CD4-positive, alpha-beta T cell (primary cell): Measurements from ENCODE around the gene TSPAN2. TPM values are rescaled to one million over a fixed set of nuclear protein-coding genes. Genes with fewer than 3 reads are reported as not detected.

ENCODE experiments used
- ATAC-seq: fragments of 200-7000 bp; cut with Tn5 transposase; one replicate; pipeline ENCODE4 v1.10.0; 2022; ENCODE audit warnings: mild to moderate bottlenecking; ENCODE audit not compliant: poor library complexity
- CTCF ChIA-PET: fragments of 350-600 bp; sonication (Branson Sonifier 250); formaldehyde crosslinking; loops from one replicate; lab custom pipeline; 2021; ENCODE audit warnings: antibody characterized with exemption, inconsistent platforms; lab: Charles Lee
- POLR2A ChIA-PET: fragments of 350-600 bp; sonication (Branson Sonifier 250); formaldehyde crosslinking; loops from one replicate; lab custom pipeline; 2021; ENCODE audit warnings: antibody characterized with exemption, inconsistent platforms; lab: Charles Lee
- DNase-seq, 14 experiments: peaks; one replicate each; pipeline ENCODE4 v3.0.0-alpha.2; 2013 to 2020; ENCODE audit warnings: mixed read lengths in 2 of 14
- H3K27ac ChIP-seq, 2 donors: one replicate each; pipeline versions ENCODE4 v1.5.1 to v1.7.0; 2013; ENCODE audit warnings: low read length in 2 of 2, low read depth in 1 of 2, mild to moderate bottlenecking in 1 of 2
- H3K27me3 ChIP-seq, 2 experiments: 1 replicate in 1 of 2; 2 replicates in 1 of 2; pipeline versions ENCODE4 v1.6.1 to v1.7.0; 2013; ENCODE audit warnings: low read length in 2 of 2, control low read depth in 1 of 2, mild to moderate bottlenecking in 1 of 2, moderate library complexity in 1 of 2; ENCODE audit not compliant: insufficient read depth in 2 of 2, control insufficient read depth in 1 of 2
- H3K36me3 ChIP-seq: one replicate; pipeline ENCODE4 v1.6.1; 2013; ENCODE audit warnings: low read length, control low read depth; ENCODE audit not compliant: insufficient read depth
- H3K4me1 ChIP-seq: one replicate; pipeline ENCODE4 v1.6.1; 2013; ENCODE audit warnings: low read length, control low read depth; ENCODE audit not compliant: insufficient read depth
- H3K4me3 ChIP-seq: one replicate; pipeline ENCODE4 v1.5.1; 2013; ENCODE audit warnings: mild to moderate bottlenecking, low read length, moderate library complexity
- H3K9me3 ChIP-seq, 2 experiments: 1 replicate in 1 of 2; 2 replicates in 1 of 2; pipeline versions ENCODE4 v1.6.1 to v1.7.0; 2013; ENCODE audit warnings: low read length in 2 of 2, mild to moderate bottlenecking in 2 of 2, control low read depth in 1 of 2, moderate library complexity in 1 of 2; ENCODE audit not compliant: control insufficient read depth in 1 of 2, insufficient read depth in 1 of 2
- H3K27ac Mint-ChIP-seq: one replicate; pipeline ENCODE4 v1.8.0; 2020; ENCODE audit warnings: mixed read lengths
- H3K27me3 Mint-ChIP-seq: one replicate; pipeline ENCODE4 v1.8.0; 2021; ENCODE audit warnings: mixed read lengths
- H3K36me3 Mint-ChIP-seq: one replicate; pipeline ENCODE4 v1.8.0; 2021; ENCODE audit warnings: low read depth, mixed read lengths
- H3K4me1 Mint-ChIP-seq: one replicate; pipeline ENCODE4 v1.8.0; 2021; ENCODE audit warnings: low read depth, mixed read lengths
- H3K4me3 Mint-ChIP-seq: one replicate; pipeline ENCODE4 v1.8.0; 2020; ENCODE audit warnings: mild to moderate bottlenecking, mixed read lengths
- H3K9me3 Mint-ChIP-seq: one replicate; pipeline ENCODE4 v1.8.0; 2020; ENCODE audit warnings: mixed read lengths
- CTCF ChIP-seq: fragments of 200-600 bp; IDR thresholded peaks from one replicate; pipeline ENCODE4 v1.8.0; 2022; ENCODE audit warnings: antibody characterized with exemption, mild to moderate bottlenecking
- intact Hi-C, 2 experiments: fragments of 100-400 bp; cut with DNase I in 1 of 2; cut with micrococcal nuclease in 1 of 2; formaldehyde crosslinking; loops; one replicate each; pipeline versions ENCODE4 v1.15.1 to v1.9.0; 2023 to 2025; cut with DNase I, micrococcal nuclease
- total RNA-seq, 174 experiments: library from RNA in 2 of 174; stranded (reverse) in 2 of 174; gene quantifications; one replicate each; pipeline ENCODE4 v1.2.3 and lab custom pipeline; 2021 to 2026

TSPAN2 gene
- total RNA-seq, 2 experiments from 2014 or later = 0.95 to 1.6 TPM

DNA sequence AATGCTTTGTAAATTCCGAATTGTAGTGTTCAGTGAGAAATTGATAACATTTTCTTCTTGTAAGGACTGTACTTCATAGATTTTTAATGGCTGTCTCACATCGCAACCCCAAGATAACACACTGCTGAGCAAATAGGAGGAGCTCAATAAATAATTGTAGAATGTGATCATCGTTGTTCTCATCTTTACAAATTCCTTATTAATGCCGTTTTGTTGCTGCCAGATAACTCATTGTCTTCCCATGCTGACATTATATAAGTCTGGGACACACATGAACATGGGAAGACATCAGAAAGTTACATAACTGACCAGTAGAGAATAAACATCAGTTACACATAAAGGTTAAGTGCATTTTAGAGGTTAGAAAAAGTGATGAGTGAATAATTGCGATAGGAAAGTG, 46.4 kb upstream of the TSPAN2 start:
- peaks cover 6% of the 10 kb centered on the region for H3K4me1 ChIP-seq
- Mint-ChIP-seq H3K27me3 (peaks cover 25% of the 10 kb centered on the region), H3K4me3 (no peak overlapping the region), H3K36me3 (no peaks in the 10 kb centered on the region), H3K4me1 (no peaks in the 10 kb centered on the region), H3K9me3 (no peaks in the 10 kb centered on the region), H3K27ac (no peak overlapping the region)
- intact Hi-C loops = loop anchor here in 1 of 2 experiments (5.0 kb wide), 1 partner anchor 1362 kb away; no protein-coding TSS in a partner anchor
- no peaks in the 10 kb centered on the region for H3K36me3 ChIP-seq
- H3K27ac ChIP-seq = no peak overlapping the region
- ChIA-PET POLR2A (no interaction called here), CTCF (interaction anchor here (1.5 kb wide), 1 partner anchor 7 kb away, joined by 3 read pairs; no protein-coding TSS in a partner anchor)
- DNase-seq = no peak
- H3K27me3 ChIP-seq = peaks cover under 1 to 7% of the 10 kb centered on the region in 2 experiments
- no peaks in the 10 kb centered on the region for H3K9me3 ChIP-seq
- no peak for TF ChIP-seq CTCF
- no peak for ATAC-seq
- H3K4me3 ChIP-seq = no peak overlapping the region

GRCh38 chr1:115134850-115135480, 45.7 kb upstream of the TSPAN2 start:
- Histone ChIP-seq H3K27ac (no peak overlapping the region), H3K9me3 (no peaks in the 10 kb centered on the region), H3K36me3 (no peaks in the 10 kb centered on the region), H3K4me1 (peaks cover 6% of the 10 kb centered on the region), H3K27me3 (peaks cover 0 to 7% of the 10 kb centered on the region in 2 experiments), H3K4me3 (no peak overlapping the region)
- ChIA-PET CTCF (no interaction called here), POLR2A (no interaction called here)
- Mint-ChIP-seq H3K36me3 (no peaks in the 10 kb centered on the region), H3K27me3 (peaks cover 19% of the 10 kb centered on the region), H3K27ac (no peak overlapping the region), H3K4me1 (no peaks in the 10 kb centered on the region), H3K4me3 (no peak overlapping the region), H3K9me3 (no peaks in the 10 kb centered on the region)
- no peak for TF ChIP-seq CTCF
- ATAC-seq (no peak), DNase-seq (no peak)
- intact Hi-C loops = loop anchor here in 1 of 2 experiments (5.0 kb wide), 1 partner anchor 1362 kb away; no protein-coding TSS in a partner anchor

GRCh38 chr1:115134231-115134630, 44.9 kb upstream of the TSPAN2 start:
- Mint-ChIP-seq H3K9me3 (no peaks in the 10 kb centered on the region), H3K36me3 (no peaks in the 10 kb centered on the region), H3K27ac (no peak overlapping the region), H3K4me1 (no peaks in the 10 kb centered on the region), H3K4me3 (no peak overlapping the region), H3K27me3 (peaks cover 16% of the 10 kb centered on the region)
- Histone ChIP-seq H3K36me3 (no peaks in the 10 kb centered on the region), H3K4me1 (peaks cover 4% of the 10 kb centered on the region), H3K4me3 (no peak overlapping the region), H3K9me3 (no peaks in the 10 kb centered on the region), H3K27ac (no peak overlapping the region), H3K27me3 (peaks cover 0 to 7% of the 10 kb centered on the region in 2 experiments)
- ATAC-seq (no peak), DNase-seq (no peak)
- TF ChIP-seq CTCF = no peak
- ChIA-PET POLR2A (no interaction called here), CTCF (no interaction called here)
- intact Hi-C loops = no loop called here
